Neural cell (in vitro differentiated cells): ENCODE results near the gene GPR107. TPM values are rescaled to one million over a fixed set of nuclear protein-coding genes. Genes with fewer than 3 reads are reported as not detected.

Experiments
- H2AFZ ChIP-seq: fragments of 200-600, 300-800 bp; sonication (generic), shearing (Covaris generic); 2 replicates; pipeline ENCODE4 v1.6.0; 2014; ENCODE audit warnings: low read depth, mild to moderate bottlenecking, antibody characterized with exemption, low read length, moderate library complexity
- H3F3A ChIP-seq: fragments of 200-600 bp; shearing (Covaris generic); 2 replicates; pipeline ENCODE4 v1.6.1; 2016; ENCODE audit warnings: mild to moderate bottlenecking, moderate library complexity, mixed read lengths, antibody characterized with exemption, low read length; ENCODE audit not compliant: insufficient read depth, poor library complexity, severe bottlenecking
- H3K27ac ChIP-seq: fragments of 200-600, 300-800 bp; sonication (generic), shearing (Covaris generic); 2 replicates; pipeline ENCODE4 v1.5.1; 2014; ENCODE audit warnings: mild to moderate bottlenecking, low read length, moderate library complexity
- H3K27me3 ChIP-seq: fragments of 300-800, 200-600 bp; sonication (generic), shearing (Covaris generic); 2 replicates; pipeline ENCODE4 v1.6.0; 2014; ENCODE audit warnings: mild to moderate bottlenecking, low read depth, low read length, moderate library complexity; ENCODE audit not compliant: insufficient read depth
- H3K36me3 ChIP-seq: fragments of 300-800, 200-600 bp; sonication (generic), shearing (Covaris generic); 2 replicates; pipeline ENCODE4 v1.5.1; 2014; ENCODE audit warnings: mild to moderate bottlenecking, antibody characterized with exemption, low read length, moderate library complexity; ENCODE audit not compliant: insufficient read depth
- H3K4me2 ChIP-seq: fragments of 300-800, 200-600 bp; sonication (generic), shearing (Covaris generic); 2 replicates; pipeline ENCODE4 v1.6.0; 2014; ENCODE audit warnings: mild to moderate bottlenecking, low read length
- H3K4me3 ChIP-seq: fragments of 300-800, 200-600 bp; sonication (generic), shearing (Covaris generic); 2 replicates; pipeline ENCODE4 v1.5.1; 2014; ENCODE audit warnings: mild to moderate bottlenecking, low read length, moderate library complexity
- H3K79me2 ChIP-seq: fragments of 200-600 bp; shearing (Covaris generic); replicated peaks from 2 replicates; pipeline ENCODE4 v1.6.0; 2014; ENCODE audit warnings: mild to moderate bottlenecking, low read length, moderate library complexity; ENCODE audit not compliant: insufficient read depth
- H3K9ac ChIP-seq: fragments of 300-800, 200-600 bp; sonication (generic), shearing (Covaris generic); 2 replicates; pipeline ENCODE4 v1.6.1; 2016; ENCODE audit warnings: mild to moderate bottlenecking, low read length, mixed read lengths
- H3K9me2 ChIP-seq: fragments of 200-600 bp; shearing (Covaris generic); 2 replicates; pipeline ENCODE4 v1.6.1; 2016; ENCODE audit warnings: mild to moderate bottlenecking, low read length, mixed read lengths; ENCODE audit not compliant: insufficient read depth
- H3K9me3 ChIP-seq: fragments of 200-600, 300-800 bp; sonication (generic), shearing (Covaris generic); 2 replicates; pipeline ENCODE4 v1.6.1; 2016; ENCODE audit warnings: mild to moderate bottlenecking, mixed run types, low read length, moderate library complexity, mixed read lengths
- H4K20me1 ChIP-seq: fragments of 200-600 bp; shearing (Covaris generic); 2 replicates; pipeline ENCODE4 v1.6.1; 2016; ENCODE audit warnings: mild to moderate bottlenecking, mixed run types; ENCODE audit not compliant: insufficient read depth
- EP300 ChIP-seq: fragments of 450-650 bp; conservative IDR thresholded peaks from 2 replicates; pipeline ENCODE4 v1.6.1; 2014; ENCODE audit warnings: antibody characterized with exemption, mild to moderate bottlenecking, moderate library complexity; ENCODE audit not compliant: poor library complexity, severe bottlenecking
- EZH2 ChIP-seq: fragments of 200-600, 300-800 bp; shearing (Covaris generic), sonication (generic); IDR thresholded peaks from 2 replicates; pipeline ENCODE4 v1.6.1; 2014; ENCODE audit warnings: antibody characterized with exemption, low read length, borderline replicate concordance, mild to moderate bottlenecking; ENCODE audit not compliant: insufficient read depth, poor library complexity, severe bottlenecking
- MXI1 ChIP-seq: fragments of 450-650 bp; conservative IDR thresholded peaks from 2 replicates; pipeline ENCODE4 v1.6.1; 2014; ENCODE audit warnings: antibody characterized with exemption, mild to moderate bottlenecking; ENCODE audit not compliant: poor library complexity, severe bottlenecking
- POLR2AphosphoS5 ChIP-seq: IDR thresholded peaks from 2 replicates; pipeline ENCODE4 v1.6.1; 2012
- RAD21 ChIP-seq: fragments of 450-650 bp; conservative IDR thresholded peaks from 2 replicates; pipeline ENCODE4 v1.6.1; 2014; ENCODE audit warnings: antibody characterized with exemption, mild to moderate bottlenecking, moderate library complexity
- SMC3 ChIP-seq: fragments of 450-650 bp; conservative IDR thresholded peaks from 2 replicates; pipeline ENCODE4 v1.6.1; 2014; ENCODE audit warnings: antibody characterized with exemption, mild to moderate bottlenecking, moderate library complexity; ENCODE audit not compliant: poor library complexity
- TAF1 ChIP-seq: IDR thresholded peaks from 2 replicates; pipeline ENCODE4 v1.6.1; 2012; ENCODE audit warnings: low read depth
- polyA plus RNA-seq: library from polyadenylated mRNA; depleted of rRNA; stranded (reverse); fragments of >200 nt; gene quantifications from 2 replicates; pipeline ENCODE4 v1.2.3, GENCODE V29; 2014
- TF ChIP-seq, protein P1 (sequence below): fragments of 450-650 bp; IDR thresholded peaks from 2 replicates; pipeline ENCODE4 v1.5.1; 2014; ENCODE audit warnings: antibody characterized with exemption, mild to moderate bottlenecking, moderate library complexity; ENCODE audit not compliant: poor library complexity, severe bottlenecking
- TF ChIP-seq, protein P2 (sequence below): IDR thresholded peaks from 2 replicates; pipeline ENCODE4 v1.6.1; 2012; ENCODE audit warnings: borderline replicate concordance

GPR107 gene
- polyA plus RNA-seq, 1 donor from 2014 or later: 21.5 TPM

DNA sequence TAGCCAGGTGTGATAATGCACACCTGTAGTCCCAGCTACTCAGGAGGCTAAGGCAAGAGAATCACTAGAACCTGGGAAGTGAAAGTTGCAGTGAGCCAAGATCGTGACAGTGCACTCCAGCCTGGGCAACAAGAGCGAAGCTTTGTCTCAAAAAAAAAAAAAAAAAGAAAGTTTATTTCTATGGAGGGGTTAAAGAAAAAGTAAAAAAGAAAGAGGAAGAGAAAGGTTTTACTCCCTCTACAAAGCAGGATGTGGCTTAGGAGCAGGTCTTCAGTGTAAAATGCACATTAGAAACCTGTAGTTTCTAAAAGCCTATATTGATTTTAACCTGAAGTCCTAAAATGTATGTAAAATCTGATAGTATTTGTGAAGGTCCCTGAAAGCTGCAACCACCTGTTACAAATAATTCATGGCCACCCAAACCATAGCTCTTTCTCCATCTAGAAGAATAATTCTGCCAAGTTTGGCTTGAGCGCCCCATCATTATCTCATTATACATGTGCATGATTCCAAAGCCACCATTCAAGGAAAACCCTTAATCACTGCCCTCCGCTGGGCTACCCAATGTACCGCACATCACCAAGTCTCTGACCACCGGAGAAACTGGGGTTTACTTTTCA lies 14.1 kb upstream of the GPR107 start:
- Histone ChIP-seq H3K27me3 (no peaks in the 10 kb centered on the region), H2AFZ (no peak overlapping the region), H3K27ac (no peak overlapping the region), H3K9me2 (no peaks in the 10 kb centered on the region), H4K20me1 (no peaks in the 10 kb centered on the region), H3K9me3 (no peaks in the 10 kb centered on the region), H3K9ac (no peak overlapping the region), H3K4me3 (no peak overlapping the region), H3K4me2 (no peak overlapping the region), H3K36me3 (no peaks in the 10 kb centered on the region), H3K79me2 (peaks cover 51% of the 10 kb centered on the region), H3F3A (no peaks in the 10 kb centered on the region)
- no peak for TF ChIP-seq EP300
- TF ChIP-seq, protein P1, sequence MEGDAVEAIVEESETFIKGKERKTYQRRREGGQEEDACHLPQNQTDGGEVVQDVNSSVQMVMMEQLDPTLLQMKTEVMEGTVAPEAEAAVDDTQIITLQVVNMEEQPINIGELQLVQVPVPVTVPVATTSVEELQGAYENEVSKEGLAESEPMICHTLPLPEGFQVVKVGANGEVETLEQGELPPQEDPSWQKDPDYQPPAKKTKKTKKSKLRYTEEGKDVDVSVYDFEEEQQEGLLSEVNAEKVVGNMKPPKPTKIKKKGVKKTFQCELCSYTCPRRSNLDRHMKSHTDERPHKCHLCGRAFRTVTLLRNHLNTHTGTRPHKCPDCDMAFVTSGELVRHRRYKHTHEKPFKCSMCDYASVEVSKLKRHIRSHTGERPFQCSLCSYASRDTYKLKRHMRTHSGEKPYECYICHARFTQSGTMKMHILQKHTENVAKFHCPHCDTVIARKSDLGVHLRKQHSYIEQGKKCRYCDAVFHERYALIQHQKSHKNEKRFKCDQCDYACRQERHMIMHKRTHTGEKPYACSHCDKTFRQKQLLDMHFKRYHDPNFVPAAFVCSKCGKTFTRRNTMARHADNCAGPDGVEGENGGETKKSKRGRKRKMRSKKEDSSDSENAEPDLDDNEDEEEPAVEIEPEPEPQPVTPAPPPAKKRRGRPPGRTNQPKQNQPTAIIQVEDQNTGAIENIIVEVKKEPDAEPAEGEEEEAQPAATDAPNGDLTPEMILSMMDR: no peak
- TF ChIP-seq POLR2AphosphoS5: no peak
- TF ChIP-seq SMC3: no peak
- TF ChIP-seq, protein P2, sequence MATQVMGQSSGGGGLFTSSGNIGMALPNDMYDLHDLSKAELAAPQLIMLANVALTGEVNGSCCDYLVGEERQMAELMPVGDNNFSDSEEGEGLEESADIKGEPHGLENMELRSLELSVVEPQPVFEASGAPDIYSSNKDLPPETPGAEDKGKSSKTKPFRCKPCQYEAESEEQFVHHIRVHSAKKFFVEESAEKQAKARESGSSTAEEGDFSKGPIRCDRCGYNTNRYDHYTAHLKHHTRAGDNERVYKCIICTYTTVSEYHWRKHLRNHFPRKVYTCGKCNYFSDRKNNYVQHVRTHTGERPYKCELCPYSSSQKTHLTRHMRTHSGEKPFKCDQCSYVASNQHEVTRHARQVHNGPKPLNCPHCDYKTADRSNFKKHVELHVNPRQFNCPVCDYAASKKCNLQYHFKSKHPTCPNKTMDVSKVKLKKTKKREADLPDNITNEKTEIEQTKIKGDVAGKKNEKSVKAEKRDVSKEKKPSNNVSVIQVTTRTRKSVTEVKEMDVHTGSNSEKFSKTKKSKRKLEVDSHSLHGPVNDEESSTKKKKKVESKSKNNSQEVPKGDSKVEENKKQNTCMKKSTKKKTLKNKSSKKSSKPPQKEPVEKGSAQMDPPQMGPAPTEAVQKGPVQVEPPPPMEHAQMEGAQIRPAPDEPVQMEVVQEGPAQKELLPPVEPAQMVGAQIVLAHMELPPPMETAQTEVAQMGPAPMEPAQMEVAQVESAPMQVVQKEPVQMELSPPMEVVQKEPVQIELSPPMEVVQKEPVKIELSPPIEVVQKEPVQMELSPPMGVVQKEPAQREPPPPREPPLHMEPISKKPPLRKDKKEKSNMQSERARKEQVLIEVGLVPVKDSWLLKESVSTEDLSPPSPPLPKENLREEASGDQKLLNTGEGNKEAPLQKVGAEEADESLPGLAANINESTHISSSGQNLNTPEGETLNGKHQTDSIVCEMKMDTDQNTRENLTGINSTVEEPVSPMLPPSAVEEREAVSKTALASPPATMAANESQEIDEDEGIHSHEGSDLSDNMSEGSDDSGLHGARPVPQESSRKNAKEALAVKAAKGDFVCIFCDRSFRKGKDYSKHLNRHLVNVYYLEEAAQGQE: no peak
- no peak for TF ChIP-seq MXI1
- TF ChIP-seq EZH2: no peak
- TF ChIP-seq TAF1: no peak

DNA sequence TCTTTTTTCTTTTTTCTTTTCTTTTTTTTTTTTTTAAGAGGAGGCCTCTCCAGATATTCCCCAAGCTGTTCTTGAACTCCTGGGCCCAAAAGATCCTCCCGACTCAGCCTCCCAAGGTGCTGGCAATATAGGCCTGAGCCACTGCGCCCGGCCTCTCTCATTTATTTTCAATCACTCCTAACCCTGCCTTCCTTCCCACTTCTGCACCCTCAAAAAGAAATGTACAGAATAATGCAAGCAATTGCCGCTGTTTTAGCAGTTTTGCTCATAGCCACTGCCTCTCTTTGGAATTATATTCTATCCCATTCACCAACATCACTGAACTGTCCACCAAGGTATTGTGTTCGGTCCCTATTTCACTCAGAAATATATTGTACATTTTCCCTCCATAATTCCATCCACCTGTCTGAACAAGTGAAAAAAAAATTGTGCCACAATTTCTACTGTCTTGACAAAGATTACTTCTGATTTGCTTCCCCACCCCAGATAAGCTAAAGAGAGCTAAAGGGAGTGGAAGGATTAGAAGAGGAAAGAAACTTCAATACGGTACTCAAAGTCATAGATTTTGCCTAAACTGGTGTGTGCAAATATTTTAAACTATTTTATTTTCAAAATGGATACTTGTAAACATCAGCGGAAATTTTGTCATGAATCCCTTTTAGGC lies 12.6 kb upstream of the GPR107 start:
- Histone ChIP-seq H3K36me3 (no peaks in the 10 kb centered on the region), H3K9me3 (no peaks in the 10 kb centered on the region), H4K20me1 (no peaks in the 10 kb centered on the region), H2AFZ (no peak overlapping the region), H3K27me3 (no peaks in the 10 kb centered on the region), H3K9me2 (no peaks in the 10 kb centered on the region), H3K27ac (no peak overlapping the region), H3K9ac (peak overlapping the region; percentile 85), H3F3A (no peaks in the 10 kb centered on the region), H3K4me3 (peak overlapping the region; percentile 93), H3K4me2 (peak overlapping the region; percentile 31), H3K79me2 (peaks cover 43% of the 10 kb centered on the region)
- TF ChIP-seq TAF1: no peak
- TF ChIP-seq EZH2: no peak
- TF ChIP-seq SMC3: no peak
- TF ChIP-seq, protein P1: no peak
- TF ChIP-seq POLR2AphosphoS5: no peak
- no peak for TF ChIP-seq EP300
- TF ChIP-seq, protein P2: no peak
- TF ChIP-seq RAD21: no peak
- TF ChIP-seq MXI1: no peak
